Measurements from ENCODE around the gene FNDC7. TPM values are rescaled to one million over a fixed set of nuclear protein-coding genes. Genes with fewer than 3 reads are reported as not detected.

The FNDC7 gene
- total RNA-seq, 1 donor from 2014 or later = 0.37 TPM

DNA sequence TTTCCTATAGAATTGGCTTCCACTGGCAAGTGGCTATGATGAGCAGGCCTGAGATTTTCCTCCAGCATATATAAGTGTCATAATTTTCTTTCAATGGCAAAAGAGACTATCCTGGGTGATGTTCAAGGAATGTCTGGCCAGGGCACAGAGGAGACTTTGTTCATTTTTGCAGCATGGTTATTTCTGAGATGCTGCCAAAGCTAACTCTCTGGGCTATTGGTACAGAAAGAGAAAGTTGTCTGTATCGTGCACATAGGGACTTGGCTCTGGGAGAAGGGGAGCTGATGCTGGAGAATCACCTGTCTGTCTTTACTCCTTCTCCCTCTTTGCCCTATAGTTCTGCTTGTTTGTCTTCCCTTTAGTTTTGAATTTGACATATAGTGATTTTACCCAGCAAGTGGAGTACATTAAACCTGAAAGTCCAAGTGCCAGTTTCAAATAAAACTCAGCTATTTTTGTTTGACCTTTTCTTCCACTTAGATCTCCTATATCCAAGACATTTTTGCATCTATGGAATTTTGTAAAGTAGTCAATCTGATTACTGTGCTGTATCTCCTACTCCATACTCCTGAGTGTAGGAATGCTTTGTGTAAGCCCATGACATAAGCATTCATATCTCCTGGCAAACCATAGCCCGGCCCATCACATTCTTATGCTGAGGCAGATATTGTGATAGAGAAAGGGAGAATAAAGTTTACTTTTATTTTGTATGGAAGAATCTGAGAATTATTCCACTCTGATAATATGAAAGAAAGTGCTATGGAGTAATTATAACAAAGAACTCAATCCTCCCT, 3.9 kb downstream of the FNDC7 start:
- Histone ChIP-seq H2AFZ (replicated peaks) (no peak overlapping the region), H3K9me3 (ENCODE audit: low read depth) (no peaks in the 10 kb centered on the region), H3K4me3 (no peak overlapping the region), H3F3A (ENCODE audit: low read depth) (peaks cover 3% of the 10 kb centered on the region), H3K4me1 (peaks cover 4% of the 10 kb centered on the region), H3K36me3 (no peaks in the 10 kb centered on the region), H3K9ac (no peak overlapping the region), H4K20me1 (ENCODE audit: low read depth) (no peaks in the 10 kb centered on the region), H3K27me3 (no peaks in the 10 kb centered on the region), H3K79me2 (ENCODE audit: low read depth) (no peaks in the 10 kb centered on the region), H3K27ac (no peak overlapping the region), H3K4me2 (no peak overlapping the region)
- TF ChIP-seq EZH2phosphoT487 (IDR thresholded peaks at IDR 0.05) (no peak), EZH2 (IDR thresholded peaks at IDR 0.05) (no peak)
- TF ChIP-seq, protein P1, sequence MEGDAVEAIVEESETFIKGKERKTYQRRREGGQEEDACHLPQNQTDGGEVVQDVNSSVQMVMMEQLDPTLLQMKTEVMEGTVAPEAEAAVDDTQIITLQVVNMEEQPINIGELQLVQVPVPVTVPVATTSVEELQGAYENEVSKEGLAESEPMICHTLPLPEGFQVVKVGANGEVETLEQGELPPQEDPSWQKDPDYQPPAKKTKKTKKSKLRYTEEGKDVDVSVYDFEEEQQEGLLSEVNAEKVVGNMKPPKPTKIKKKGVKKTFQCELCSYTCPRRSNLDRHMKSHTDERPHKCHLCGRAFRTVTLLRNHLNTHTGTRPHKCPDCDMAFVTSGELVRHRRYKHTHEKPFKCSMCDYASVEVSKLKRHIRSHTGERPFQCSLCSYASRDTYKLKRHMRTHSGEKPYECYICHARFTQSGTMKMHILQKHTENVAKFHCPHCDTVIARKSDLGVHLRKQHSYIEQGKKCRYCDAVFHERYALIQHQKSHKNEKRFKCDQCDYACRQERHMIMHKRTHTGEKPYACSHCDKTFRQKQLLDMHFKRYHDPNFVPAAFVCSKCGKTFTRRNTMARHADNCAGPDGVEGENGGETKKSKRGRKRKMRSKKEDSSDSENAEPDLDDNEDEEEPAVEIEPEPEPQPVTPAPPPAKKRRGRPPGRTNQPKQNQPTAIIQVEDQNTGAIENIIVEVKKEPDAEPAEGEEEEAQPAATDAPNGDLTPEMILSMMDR (IDR thresholded peaks at IDR 0.05) = no peak
- Mint-ChIP-seq H3K4me3 (no peak overlapping the region), H3K27me3 (ENCODE audit: insufficient read depth, low read depth) (peaks cover 2% of the 10 kb centered on the region), H3K36me3 (no peaks in the 10 kb centered on the region), H3K27ac (peak overlapping the region; percentile 46), H3K9me3 (no peaks in the 10 kb centered on the region), H3K4me1 (peaks cover 23% of the 10 kb centered on the region)
- DNase-seq (ENCODE audit: low spot score) = no peak

DNA sequence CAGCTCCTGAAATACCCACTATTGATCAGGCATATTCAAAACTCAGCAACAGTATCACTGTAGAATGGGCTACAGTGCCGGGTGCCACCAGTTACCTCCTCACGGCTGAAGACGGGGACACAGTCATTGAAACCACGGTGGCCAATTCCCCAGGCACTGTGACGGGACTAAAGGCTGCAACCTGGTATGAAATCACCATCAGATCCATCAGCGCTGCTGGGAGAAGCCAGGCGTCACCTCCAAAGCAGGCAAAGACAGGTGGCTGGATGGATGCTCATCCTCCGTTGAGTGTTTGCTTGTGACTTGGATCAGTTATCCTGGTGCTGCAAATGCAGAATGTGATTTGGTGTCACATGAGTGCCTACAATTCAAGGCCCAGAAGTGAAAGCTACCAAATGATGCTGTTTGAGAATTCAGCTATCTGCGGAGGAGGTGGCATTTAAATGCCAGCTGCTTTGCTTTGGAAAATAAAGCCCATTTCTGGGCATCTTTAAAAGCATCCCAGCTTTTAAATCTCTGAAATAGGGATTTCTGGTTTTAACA, 5.1 kb downstream of the FNDC7 start:
- Histone ChIP-seq H3F3A (ENCODE audit: low read depth) (peaks cover 3% of the 10 kb centered on the region), H3K27me3 (no peaks in the 10 kb centered on the region), H3K4me3 (no peak overlapping the region), H3K4me2 (no peak overlapping the region), H3K9me3 (ENCODE audit: low read depth) (no peaks in the 10 kb centered on the region), H3K4me1 (peaks cover 4% of the 10 kb centered on the region), H3K27ac (no peak overlapping the region), H3K9ac (no peak overlapping the region), H3K79me2 (ENCODE audit: low read depth) (no peaks in the 10 kb centered on the region), H4K20me1 (ENCODE audit: low read depth) (no peaks in the 10 kb centered on the region), H3K36me3 (no peaks in the 10 kb centered on the region), H2AFZ (replicated peaks) (no peak overlapping the region)
- Mint-ChIP-seq H3K4me3 (no peak overlapping the region), H3K9me3 (no peaks in the 10 kb centered on the region), H3K36me3 (no peaks in the 10 kb centered on the region), H3K27ac (no peak overlapping the region), H3K27me3 (ENCODE audit: insufficient read depth, low read depth) (peaks cover 2% of the 10 kb centered on the region), H3K4me1 (peaks cover 23% of the 10 kb centered on the region)
- no peak for DNase-seq (ENCODE audit: low spot score)
- TF ChIP-seq EZH2 (IDR thresholded peaks at IDR 0.05) (no peak), EZH2phosphoT487 (IDR thresholded peaks at IDR 0.05) (no peak)
- TF ChIP-seq, protein P1 (IDR thresholded peaks at IDR 0.05) = no peak

DNA sequence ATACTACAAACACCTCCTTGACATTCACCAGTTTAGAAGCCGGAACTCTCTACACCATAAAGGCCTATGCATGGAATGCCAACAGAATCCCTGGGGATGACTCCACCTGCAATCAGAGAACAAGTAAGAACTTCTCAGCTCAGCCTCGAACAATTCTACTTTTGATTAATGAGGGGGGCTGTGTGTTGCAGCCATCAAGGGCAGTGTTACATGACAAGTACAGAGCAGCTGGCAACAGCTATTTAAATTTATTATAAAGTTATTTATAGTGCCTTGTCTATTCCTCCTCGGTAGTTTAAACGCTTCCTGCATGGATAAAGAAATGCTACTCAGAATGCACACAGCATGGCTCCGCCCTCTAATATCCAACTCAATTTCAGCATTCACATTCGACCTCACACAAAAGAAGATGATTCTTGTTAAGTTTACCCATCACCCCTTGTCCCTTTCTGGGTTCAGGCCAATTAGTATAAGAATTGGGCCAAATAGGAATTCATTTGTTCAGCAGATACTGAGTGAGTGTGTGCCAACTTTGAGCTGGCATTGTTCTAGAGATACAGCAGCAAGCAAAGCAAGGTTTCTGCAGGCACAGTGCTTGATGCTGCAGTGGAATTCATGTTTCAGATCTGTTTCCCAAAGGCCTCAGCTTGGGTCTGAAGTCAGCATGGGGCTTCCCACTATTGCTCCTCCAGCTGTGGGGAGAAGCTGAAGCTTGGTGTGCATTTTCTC, 6.4 kb downstream of the FNDC7 start:
- Histone ChIP-seq H3K36me3 (no peaks in the 10 kb centered on the region), H3K4me2 (no peak overlapping the region), H3K9ac (no peak overlapping the region), H2AFZ (replicated peaks) (peak overlapping the region; percentile 53), H3K27ac (no peak overlapping the region), H3K9me3 (ENCODE audit: low read depth) (no peaks in the 10 kb centered on the region), H4K20me1 (ENCODE audit: low read depth) (no peaks in the 10 kb centered on the region), H3K79me2 (ENCODE audit: low read depth) (no peaks in the 10 kb centered on the region), H3K27me3 (no peaks in the 10 kb centered on the region), H3K4me3 (no peak overlapping the region), H3K4me1 (peaks cover 4% of the 10 kb centered on the region), H3F3A (ENCODE audit: low read depth) (peaks cover 3% of the 10 kb centered on the region)
- Mint-ChIP-seq H3K9me3 (no peaks in the 10 kb centered on the region), H3K4me1 (peaks cover 23% of the 10 kb centered on the region), H3K4me3 (no peak overlapping the region), H3K36me3 (no peaks in the 10 kb centered on the region), H3K27me3 (ENCODE audit: insufficient read depth, low read depth) (peaks cover 2% of the 10 kb centered on the region), H3K27ac (no peak overlapping the region)
- no peak for DNase-seq (ENCODE audit: low spot score)
- no peak for TF ChIP-seq EZH2phosphoT487 (IDR thresholded peaks at IDR 0.05)
- TF ChIP-seq, protein P1 (IDR thresholded peaks at IDR 0.05) = no peak
- TF ChIP-seq EZH2 (IDR thresholded peaks at IDR 0.05) = no peak
